Rectal smooth muscle tissue (tissue), 1 donor: Measurements from ENCODE around the gene SALL4.
A peak's percentile ranks its signal among the peaks of the same experiment; 100 is the strongest.
"Not testable (repeated sequence)": the region's sequence is repeated elsewhere in the genome, so short reads cannot be mapped to it uniquely, and the experiment has no call there.

ENCODE experiments used
- H3K27ac ChIP-seq: one replicate; pipeline ENCODE4 v1.7.0; 2013; ENCODE audit warnings: low read depth, low read length, inconsistent platforms
- H3K27me3 ChIP-seq: one replicate; pipeline ENCODE4 v1.7.0; 2013; ENCODE audit warnings: low read length; ENCODE audit not compliant: control insufficient read depth, insufficient read depth
- H3K36me3 ChIP-seq: one replicate; pipeline ENCODE4 v1.7.0; 2013; ENCODE audit warnings: low read length; ENCODE audit not compliant: control insufficient read depth, insufficient read depth
- H3K4me1 ChIP-seq: one replicate; pipeline ENCODE4 v1.7.0; 2013; ENCODE audit warnings: low read length; ENCODE audit not compliant: control insufficient read depth, insufficient read depth
- H3K4me3 ChIP-seq: one replicate; pipeline ENCODE4 v1.7.0; 2013; ENCODE audit warnings: low read length
- H3K9ac ChIP-seq: one replicate; pipeline ENCODE4 v1.7.0; 2013; ENCODE audit warnings: low read length

SALL4 gene

GRCh38 chr20:51802170-51802751, at the start of gene SALL4:
TSS of gene SALL4 (minus strand) at chr20:51802521. CDS start at chr20:51802408, 113 bp downstream.
- no peak within 1 kb of the TSS for H3K27ac ChIP-seq
- H3K4me3 ChIP-seq, result peak within 1 kb of the TSS; percentile 58
- H3K4me1 ChIP-seq, result no peaks in the 10 kb centered on the region
- H3K36me3 ChIP-seq, result no peaks in the 10 kb centered on the region
- H3K9ac ChIP-seq, result no peak within 1 kb of the TSS
- H3K27me3 ChIP-seq, result peaks cover 18% of the 10 kb centered on the region

GRCh38 chr20:51848346-51848745, 46.0 kb upstream of the SALL4 start:
- Histone ChIP-seq H3K9ac (no peak overlapping the region), H3K27ac (no peak overlapping the region), H3K27me3 (no peaks in the 10 kb centered on the region), H3K36me3 (no peaks in the 10 kb centered on the region), H3K4me1 (no peaks in the 10 kb centered on the region), H3K4me3 (no peak overlapping the region)

- H3K4me3 ChIP-seq, result no peak overlapping the region
- no peaks in the 10 kb centered on the region for H3K27me3 ChIP-seq
- H3K9ac ChIP-seq, result no peak overlapping the region
- H3K27ac ChIP-seq, result no peak overlapping the region
- H3K36me3 ChIP-seq, result no peaks in the 10 kb centered on the region
- no peaks in the 10 kb centered on the region for H3K4me1 ChIP-seq
Measured at GRCh38 chr20:51840865-51841264, 38.5 kb upstream of the SALL4 start.

- H3K27ac ChIP-seq, result no peak overlapping the region
- H3K4me3 ChIP-seq, result no peak overlapping the region
- no peaks in the 10 kb centered on the region for H3K36me3 ChIP-seq
- H3K27me3 ChIP-seq, result no peaks in the 10 kb centered on the region
- H3K4me1 ChIP-seq, result no peaks in the 10 kb centered on the region
- no peak overlapping the region for H3K9ac ChIP-seq
Measured at GRCh38 chr20:51837876-51838420, 35.6 kb upstream of the SALL4 start.

- H3K4me1 ChIP-seq, result no peaks in the 10 kb centered on the region
- H3K36me3 ChIP-seq, result no peaks in the 10 kb centered on the region
- no peak overlapping the region for H3K4me3 ChIP-seq
- no peak overlapping the region for H3K27ac ChIP-seq
- no peaks in the 10 kb centered on the region for H3K27me3 ChIP-seq
- no peak overlapping the region for H3K9ac ChIP-seq
Measured at GRCh38 chr20:51837436-51837835, 35.1 kb upstream of the SALL4 start.

- Histone ChIP-seq H3K9ac (no peak overlapping the region), H3K27me3 (no peaks in the 10 kb centered on the region), H3K4me3 (no peak overlapping the region), H3K27ac (no peak overlapping the region), H3K4me1 (no peaks in the 10 kb centered on the region), H3K36me3 (no peaks in the 10 kb centered on the region)
Measured at GRCh38 chr20:51833326-51833725, 31.0 kb upstream of the SALL4 start.

- Histone ChIP-seq H3K9ac (no peak overlapping the region), H3K4me1 (no peaks in the 10 kb centered on the region), H3K27me3 (no peaks in the 10 kb centered on the region), H3K27ac (no peak overlapping the region), H3K4me3 (no peak overlapping the region), H3K36me3 (no peaks in the 10 kb centered on the region)
Measured at GRCh38 chr20:51832276-51832675, 30.0 kb upstream of the SALL4 start.

- no peaks in the 10 kb centered on the region for H3K36me3 ChIP-seq
- no peaks in the 10 kb centered on the region for H3K27me3 ChIP-seq
- H3K27ac ChIP-seq, result no peak overlapping the region
- H3K4me3 ChIP-seq, result no peak overlapping the region
- H3K9ac ChIP-seq, result no peak overlapping the region
- no peaks in the 10 kb centered on the region for H3K4me1 ChIP-seq
Measured at GRCh38 chr20:51831866-51832265, 29.5 kb upstream of the SALL4 start.

- Histone ChIP-seq H3K36me3 (no peaks in the 10 kb centered on the region), H3K4me3 (no peak overlapping the region), H3K4me1 (no peaks in the 10 kb centered on the region), H3K27me3 (no peaks in the 10 kb centered on the region), H3K9ac (no peak overlapping the region), H3K27ac (no peak overlapping the region)
Measured at GRCh38 chr20:51830538-51830937, 28.2 kb upstream of the SALL4 start.

- Histone ChIP-seq H3K36me3 (no peaks in the 10 kb centered on the region), H3K27me3 (no peaks in the 10 kb centered on the region), H3K9ac (no peak overlapping the region), H3K4me3 (no peak overlapping the region), H3K27ac (no peak overlapping the region), H3K4me1 (no peaks in the 10 kb centered on the region)
Measured at GRCh38 chr20:51828762-51829161, 26.4 kb upstream of the SALL4 start.

GRCh38 chr20:51826372-51826771, 24.1 kb upstream of the SALL4 start:
- Histone ChIP-seq H3K4me3 (no peak overlapping the region), H3K27ac (no peak overlapping the region), H3K36me3 (no peaks in the 10 kb centered on the region), H3K9ac (no peak overlapping the region), H3K4me1 (no peaks in the 10 kb centered on the region), H3K27me3 (no peaks in the 10 kb centered on the region)

GRCh38 chr20:51818479-51819008, 16.2 kb upstream of the SALL4 start:
- H3K9ac ChIP-seq, result no peak overlapping the region
- no peak overlapping the region for H3K4me3 ChIP-seq
- no peak overlapping the region for H3K27ac ChIP-seq
- H3K4me1 ChIP-seq, result no peaks in the 10 kb centered on the region
- no peaks in the 10 kb centered on the region for H3K27me3 ChIP-seq
- H3K36me3 ChIP-seq, result no peaks in the 10 kb centered on the region

- not testable (repeated sequence) for H3K9ac ChIP-seq
Measured at GRCh38 chr20:51816856-51817255, 14.5 kb upstream of the SALL4 start.

More at GRCh38 chr20:51816856-51817255, 14.5 kb upstream of the SALL4 start:
- H3K36me3 ChIP-seq, H3K4me1 ChIP-seq, H3K27me3 ChIP-seq, H3K27ac ChIP-seq, H3K4me3 ChIP-seq: not testable (repeated sequence)
